ENCODE measurements around the gene TNRC6C. TPM values are rescaled to one million over a fixed set of nuclear protein-coding genes. Genes with fewer than 3 reads are reported as not detected.

The TNRC6C gene
- total RNA-seq, 4 donors from 2014 or later: 4.7 to 9.0 (median 7.6) TPM

DNA sequence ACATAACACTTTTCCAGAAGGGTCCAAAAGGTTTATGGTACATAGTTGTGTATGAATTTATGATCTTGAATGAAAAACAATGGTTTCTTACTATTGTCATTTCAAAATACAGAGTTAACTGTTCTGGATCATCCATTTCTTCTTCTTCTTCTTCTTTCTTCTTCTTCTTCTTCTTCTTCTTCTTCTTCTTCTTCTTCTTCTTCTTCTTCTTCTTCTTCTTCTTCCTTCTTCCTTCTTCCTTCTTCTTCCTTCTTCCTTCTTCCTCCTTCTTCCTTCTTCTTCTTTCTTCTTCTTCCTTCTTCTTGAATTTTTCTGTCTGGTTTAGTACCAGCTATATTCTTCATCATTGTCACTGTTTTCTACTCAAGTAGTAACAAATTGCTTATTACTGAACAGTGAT lies 47.8 kb downstream of the TNRC6C start:
- in situ Hi-C loops (cut with MboI; ENCODE audit: low sequenced_read_pairs in 4 of 4): loop anchor here in 1 of 4 donors (25.0 kb wide), 1 partner anchor 244 kb away; no protein-coding TSS in a partner anchor
- H3K4me3 ChIP-seq: no peak overlapping the region
- intact Hi-C loops (cut with DNase I; ENCODE audit: low total_unique reads): no loop called here
- DNase-seq (no peak), ATAC-seq (no peak)
- no peaks in the 10 kb centered on the region for H3K36me3 ChIP-seq
- H3K9me3 ChIP-seq: no peaks in the 10 kb centered on the region
- H3K27ac ChIP-seq: no peak overlapping the region
- H3K27me3 ChIP-seq: no peaks in the 10 kb centered on the region
- peaks cover 10 to 23% of the 10 kb centered on the region in 2 donors for H3K4me1 ChIP-seq
- TF ChIP-seq POLR2A (IDR thresholded peaks at IDR 0.05): no peak
- TF ChIP-seq, protein P1, sequence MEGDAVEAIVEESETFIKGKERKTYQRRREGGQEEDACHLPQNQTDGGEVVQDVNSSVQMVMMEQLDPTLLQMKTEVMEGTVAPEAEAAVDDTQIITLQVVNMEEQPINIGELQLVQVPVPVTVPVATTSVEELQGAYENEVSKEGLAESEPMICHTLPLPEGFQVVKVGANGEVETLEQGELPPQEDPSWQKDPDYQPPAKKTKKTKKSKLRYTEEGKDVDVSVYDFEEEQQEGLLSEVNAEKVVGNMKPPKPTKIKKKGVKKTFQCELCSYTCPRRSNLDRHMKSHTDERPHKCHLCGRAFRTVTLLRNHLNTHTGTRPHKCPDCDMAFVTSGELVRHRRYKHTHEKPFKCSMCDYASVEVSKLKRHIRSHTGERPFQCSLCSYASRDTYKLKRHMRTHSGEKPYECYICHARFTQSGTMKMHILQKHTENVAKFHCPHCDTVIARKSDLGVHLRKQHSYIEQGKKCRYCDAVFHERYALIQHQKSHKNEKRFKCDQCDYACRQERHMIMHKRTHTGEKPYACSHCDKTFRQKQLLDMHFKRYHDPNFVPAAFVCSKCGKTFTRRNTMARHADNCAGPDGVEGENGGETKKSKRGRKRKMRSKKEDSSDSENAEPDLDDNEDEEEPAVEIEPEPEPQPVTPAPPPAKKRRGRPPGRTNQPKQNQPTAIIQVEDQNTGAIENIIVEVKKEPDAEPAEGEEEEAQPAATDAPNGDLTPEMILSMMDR (IDR thresholded peaks at IDR 0.05 in 4 of 5, conservative IDR thresholded peaks at IDR 0.05 in 1 of 5): no peak

DNA sequence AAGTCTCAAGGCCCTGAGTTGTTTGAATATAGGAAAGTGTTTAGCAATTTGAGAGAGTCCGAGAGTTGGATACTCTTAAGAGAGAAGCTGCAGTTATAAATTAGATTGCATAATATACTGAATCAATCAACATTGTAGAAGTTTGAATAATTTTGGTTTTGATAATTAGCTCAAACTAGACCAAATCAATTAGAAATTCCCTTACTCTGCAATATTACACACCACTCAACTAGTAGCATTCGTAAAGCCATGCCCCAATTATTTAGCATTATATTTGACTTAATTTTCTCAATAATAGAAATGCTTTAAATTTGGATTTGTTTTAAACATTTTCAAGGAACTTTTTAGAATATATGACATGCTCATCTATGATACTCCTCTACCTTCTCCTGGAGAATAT lies 49.1 kb downstream of the TNRC6C start:
- H3K36me3 ChIP-seq: no peaks in the 10 kb centered on the region
- TF ChIP-seq POLR2A (IDR thresholded peaks at IDR 0.05): no peak
- TF ChIP-seq, protein P1 (IDR thresholded peaks at IDR 0.05 in 4 of 5, conservative IDR thresholded peaks at IDR 0.05 in 1 of 5): no peak
- in situ Hi-C loops (cut with MboI; ENCODE audit: low sequenced_read_pairs in 4 of 4): loop anchor here in 1 of 4 donors (25.0 kb wide), 1 partner anchor 245 kb away; no protein-coding TSS in a partner anchor
- no peaks in the 10 kb centered on the region for H3K27me3 ChIP-seq
- ATAC-seq: no peak
- H3K4me3 ChIP-seq: no peak overlapping the region
- H3K4me1 ChIP-seq: peaks cover 0 to 9% of the 10 kb centered on the region in 2 donors
- DNase-seq: no peak
- H3K9me3 ChIP-seq: no peaks in the 10 kb centered on the region
- no peak overlapping the region for H3K27ac ChIP-seq
- intact Hi-C loops (cut with DNase I; ENCODE audit: low total_unique reads): no loop called here

DNA sequence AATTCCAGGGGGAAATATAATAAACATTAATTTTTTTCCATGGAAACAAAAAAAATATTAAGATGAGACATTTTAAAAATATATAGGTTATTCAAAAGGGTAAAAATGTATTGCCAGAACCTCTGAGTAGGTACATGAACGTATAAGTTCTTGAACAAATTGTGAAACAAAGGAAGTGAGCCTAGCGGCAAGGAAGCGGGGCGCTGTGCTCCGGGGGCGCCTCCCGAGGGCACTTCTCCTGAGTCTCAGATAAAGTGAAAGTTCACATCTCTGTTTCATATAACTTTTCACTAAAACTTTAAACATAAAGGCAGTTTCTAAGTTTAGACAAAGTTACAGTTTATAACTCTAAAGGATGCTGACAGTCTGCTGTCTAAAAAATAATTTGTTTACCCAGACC lies 52.3 kb downstream of the TNRC6C start:
- Histone ChIP-seq H3K4me1 (no peaks in the 10 kb centered on the region), H3K9me3 (no peaks in the 10 kb centered on the region), H3K4me3 (no peak overlapping the region), H3K36me3 (no peaks in the 10 kb centered on the region), H3K27ac (no peak overlapping the region), H3K27me3 (no peaks in the 10 kb centered on the region)
- DNase-seq (no peak), ATAC-seq (no peak)
- in situ Hi-C loops (cut with MboI; ENCODE audit: low sequenced_read_pairs in 4 of 4) (loop anchor here in 3 of 4 donors (5.0 to 25.0 kb wide), 5 partner anchors 246 to 468 kb away; no protein-coding TSS in a partner anchor), intact Hi-C loops (cut with DNase I; ENCODE audit: low total_unique reads) (loop anchor here (5.0 kb wide), 2 partner anchors 53 to 93 kb away; partner anchors contain the start of gene TNRC6C)
- TF ChIP-seq POLR2A (IDR thresholded peaks at IDR 0.05): no peak
- TF ChIP-seq, protein P1 (IDR thresholded peaks at IDR 0.05 in 4 of 5, conservative IDR thresholded peaks at IDR 0.05 in 1 of 5): no peak

DNA sequence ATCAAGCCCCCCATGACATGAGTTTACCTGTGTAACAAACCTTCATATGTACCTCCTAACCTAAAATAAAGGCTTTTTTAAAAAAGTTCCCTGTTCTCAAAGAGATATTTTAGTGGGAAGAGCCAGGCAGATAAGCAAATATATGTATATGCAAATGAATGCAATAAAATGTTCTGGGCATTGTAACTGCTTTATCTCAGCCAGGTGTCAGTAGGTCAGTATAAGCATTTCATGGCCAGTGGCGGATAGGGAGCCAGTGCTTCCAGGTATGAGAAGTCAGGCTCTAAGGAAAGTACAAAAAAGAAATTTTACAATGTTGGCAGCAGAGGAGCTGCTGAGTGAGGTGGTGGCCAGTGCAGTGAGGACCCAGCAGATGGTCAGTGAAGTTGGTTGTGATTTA lies 53.9 kb downstream of the TNRC6C start:
- H3K27me3 ChIP-seq: no peaks in the 10 kb centered on the region
- H3K36me3 ChIP-seq: no peaks in the 10 kb centered on the region
- no peak overlapping the region for H3K4me3 ChIP-seq
- no peak for TF ChIP-seq POLR2A (IDR thresholded peaks at IDR 0.05)
- TF ChIP-seq, protein P1 (IDR thresholded peaks at IDR 0.05 in 4 of 5, conservative IDR thresholded peaks at IDR 0.05 in 1 of 5): no peak
- intact Hi-C loops (cut with DNase I; ENCODE audit: low total_unique reads): loop anchor here (2.0 to 5.0 kb wide), 3 partner anchors 55 to 240 kb away; partner anchors contain the start of gene TNRC6C
- H3K27ac ChIP-seq: no peak overlapping the region
- DNase-seq (no peak), ATAC-seq (no peak)
- peaks cover 0 to 7% of the 10 kb centered on the region in 2 donors for H3K4me1 ChIP-seq
- in situ Hi-C loops (cut with MboI; ENCODE audit: low sequenced_read_pairs in 4 of 4): loop anchor here in 3 of 4 donors (5.0 to 25.0 kb wide), 5 partner anchors 248 to 470 kb away; no protein-coding TSS in a partner anchor
- H3K9me3 ChIP-seq: no peaks in the 10 kb centered on the region
